Measurements from ENCODE around the gene ZNF581. TPM values are rescaled to one million over a fixed set of nuclear protein-coding genes. Genes with fewer than 3 reads are reported as not detected.

The ZNF581 gene
- polyA plus RNA-seq, 1 of the 3 experiments (the other 2 are of a cell fraction) = 24.7 TPM

GRCh38 chr19:55690109-55690768, 46.8 kb downstream of the ZNF581 start:
- no peak overlapping the region for H2AFZ ChIP-seq (ENCODE audit: low read depth)
- DNase-seq = no peak
- H3K9ac ChIP-seq = no peak overlapping the region
- TF ChIP-seq POLR2AphosphoS5 (IDR thresholded peaks at IDR 0.05; ENCODE audit: low read depth, low read length) = no peak
- TF ChIP-seq GATA2 (CRISPR knock-in tag; IDR thresholded peaks at IDR 0.05) = no peak
- TF ChIP-seq MAX (IDR thresholded peaks at IDR 0.05; ENCODE audit: low read depth) = no peak
- no peak for TF ChIP-seq RXRA (IDR thresholded peaks at IDR 0.05; ENCODE audit: borderline replicate concordance, low read depth)
- TF ChIP-seq FOXM1 (IDR thresholded peaks at IDR 0.05; ENCODE audit: low read depth) = no peak
- TF ChIP-seq MXI1 (IDR thresholded peaks at IDR 0.05; ENCODE audit: low read depth, low read length) = no peak
- no peak for TF ChIP-seq PBX3 (IDR thresholded peaks at IDR 0.05)
- TF ChIP-seq NFIC (IDR thresholded peaks at IDR 0.05; ENCODE audit: borderline replicate concordance) = no peak
- TF ChIP-seq TAF1 (IDR thresholded peaks at IDR 0.05; ENCODE audit: borderline replicate concordance, low read depth, low read length) = no peak
- no peak for TF ChIP-seq EZH2phosphoT487 (IDR thresholded peaks at IDR 0.05; ENCODE audit: borderline replicate concordance, low read depth)
- no peak for TF ChIP-seq RAD21 (IDR thresholded peaks at IDR 0.05; ENCODE audit: low read length)
- no peak for TF ChIP-seq REST (IDR thresholded peaks at IDR 0.05; ENCODE audit: low read depth, low read length)
- no peak for TF ChIP-seq NRF1 (IDR thresholded peaks at IDR 0.05; ENCODE audit: low read depth, low read length)
- no peak for TF ChIP-seq MEF2A (IDR thresholded peaks at IDR 0.05; ENCODE audit: borderline replicate concordance, low read depth)
- no peak for TF ChIP-seq GABPA (IDR thresholded peaks at IDR 0.05; ENCODE audit: low read depth)
- TF ChIP-seq ELF1 (IDR thresholded peaks at IDR 0.05) = no peak
- no peak for TF ChIP-seq JUND (IDR thresholded peaks at IDR 0.05)
- TF ChIP-seq USF1 (IDR thresholded peaks at IDR 0.05; ENCODE audit: borderline replicate concordance, low read depth) = no peak
- TF ChIP-seq YY1 (IDR thresholded peaks at IDR 0.05; ENCODE audit: low read depth) = no peak
- H3K4me2 ChIP-seq = no peak overlapping the region
- peaks cover 29% of the 10 kb centered on the region for H4K20me1 ChIP-seq (ENCODE audit: insufficient read depth)
- ChIA-PET POLR2A (no interaction called here), CTCF (no interaction called here)
- H3K4me1 ChIP-seq (ENCODE audit: control insufficient read depth in 1 of 2, insufficient read depth in 2 of 2, low read depth in 1 of 2, low read length in 1 of 2) = no peaks in the 10 kb centered on the region
- peaks cover 0 to 65% of the 10 kb centered on the region in 2 experiments for H3K36me3 ChIP-seq (replicated peaks in 1 of 2; ENCODE audit: control insufficient read depth in 1 of 2, insufficient read depth in 2 of 2, low read length in 1 of 2)
- no peak overlapping the region for H3K4me3 ChIP-seq (ENCODE audit: low read depth in 2 of 2, low read length in 1 of 2)
- H3K9me3 ChIP-seq = no peaks in the 10 kb centered on the region
- H3K27ac ChIP-seq (ENCODE audit: low read depth in 2 of 2, low read length in 1 of 2) = no peak overlapping the region
- H3K9me2 ChIP-seq = no peaks in the 10 kb centered on the region
- no peaks in the 10 kb centered on the region for H3F3A ChIP-seq (replicated peaks; ENCODE audit: insufficient read depth)
- WGBS (ENCODE audit: low lambda C conversion rate) = 100% methylated on average over 2 of the region's 25 CpGs
- H3K79me2 ChIP-seq (ENCODE audit: insufficient read depth) = peaks cover 14% of the 10 kb centered on the region; the same call in 1 of the 2 replicates
- H3K27me3 ChIP-seq (ENCODE audit: insufficient read depth) = no peaks in the 10 kb centered on the region

Measured in SK-N-SH (cell line).